SK-MEL-5 (cell line): ENCODE data around the gene FRAS1. TPM values are rescaled to one million over a fixed set of nuclear protein-coding genes. Genes with fewer than 3 reads are reported as not detected.
"Not testable (repeated sequence)": the region's sequence is repeated elsewhere in the genome, so short reads cannot be mapped to it uniquely, and the experiment has no call there.

ENCODE experiments used
- DNase-seq: peaks from one replicate; pipeline ENCODE4 v3.0.0-alpha.2; 2016; ENCODE audit warnings: low read depth, low spot score
- in situ Hi-C: cut with HindIII; loops from 2 replicates; pipeline ENCODE4 v1.10.0; 2016; ENCODE audit warnings: low sequenced_read_pairs, high pct_unique_total_duplicates, low pct_unique_long_range_greater_than_20kb
- total RNA-seq: library from RNA; depleted of rRNA; stranded (reverse); fragments of >200 nt; shearing (Covaris generic); gene quantifications from 2 replicates; pipeline ENCODE4 v1.2.3, GENCODE V29; 2014

Gene FRAS1
- total RNA-seq, 1 experiment from 2014 or later, result 0.24 TPM

DNA sequence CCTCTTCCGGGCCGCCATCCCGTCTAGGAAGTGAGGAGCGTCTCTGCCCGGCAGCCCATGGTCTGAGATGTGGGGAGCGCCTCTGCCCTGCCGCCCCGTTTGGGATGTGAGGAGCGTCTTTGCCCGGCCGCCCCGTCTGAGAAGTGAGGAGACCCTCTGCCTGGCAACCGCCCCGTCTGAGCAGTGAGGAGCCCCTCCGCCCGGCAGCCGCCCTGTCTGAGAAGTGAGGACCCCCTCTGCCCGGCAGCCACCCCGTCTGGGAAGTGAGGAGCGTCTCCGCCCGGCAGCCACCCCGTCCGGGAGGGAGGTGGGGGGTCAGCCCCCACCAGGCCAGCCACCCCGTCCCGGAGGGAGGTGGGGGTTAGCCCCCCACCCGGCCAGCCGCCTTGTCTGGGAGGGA lies 490.8 kb downstream of the FRAS1 start:
- in situ Hi-C loops, DNase-seq: not testable (repeated sequence)

GRCh38 chr4:78548889-78549288 lies 491.8 kb downstream of the FRAS1 start:
- in situ Hi-C loops, DNase-seq: not testable (repeated sequence)

GRCh38 chr4:78551420-78552351 lies 494.6 kb downstream of the FRAS1 start, which contains the start of gene ANXA3:
Gene ANXA3, plus strand, starts transcription at chr4:78551770. Its CDS starts 2,704 bp downstream, at chr4:78554474.
- in situ Hi-C loops, result no loop called here

DNA sequence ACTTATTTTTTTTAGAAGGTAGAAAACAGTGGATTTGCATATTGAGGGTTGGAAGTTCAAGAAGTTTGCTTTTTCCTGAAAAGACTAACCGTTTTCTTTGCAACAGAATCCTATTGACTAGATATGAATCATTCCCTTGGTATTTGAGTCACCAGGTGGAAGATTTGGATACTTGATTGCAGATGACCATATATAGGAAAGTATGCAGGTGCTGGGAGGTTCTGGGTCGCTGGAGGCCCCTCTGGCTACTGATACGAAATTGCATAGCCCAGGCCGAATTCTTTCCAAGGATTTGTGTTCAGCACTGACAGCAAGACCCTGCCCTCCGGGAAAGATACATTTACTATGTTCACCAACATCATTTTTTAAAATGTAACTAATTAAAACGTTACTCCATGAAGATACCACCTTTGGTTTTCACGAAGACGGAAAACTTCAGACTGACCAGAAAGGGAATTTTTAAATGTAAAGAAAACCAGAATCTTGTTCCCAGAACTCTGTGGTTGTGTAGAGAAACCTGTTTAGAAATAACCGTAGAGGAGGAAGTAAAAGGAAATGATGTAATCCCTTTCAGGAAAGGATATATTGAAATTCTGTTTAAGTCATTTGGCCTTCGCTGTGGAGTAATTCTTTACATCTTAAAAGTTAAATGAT lies 495.4 kb downstream of the FRAS1 start:
- in situ Hi-C loops, result no loop called here
- DNase-seq, result no peak

More at GRCh38 chr4:78551420-78552351, 494.6 kb downstream of the FRAS1 start, which contains the start of gene ANXA3:
- DNase-seq, result no peak

GRCh38 chr4:78553043-78553396 lies 495.9 kb downstream of the FRAS1 start:
- no peak for DNase-seq
- in situ Hi-C loops, result no loop called here

DNA sequence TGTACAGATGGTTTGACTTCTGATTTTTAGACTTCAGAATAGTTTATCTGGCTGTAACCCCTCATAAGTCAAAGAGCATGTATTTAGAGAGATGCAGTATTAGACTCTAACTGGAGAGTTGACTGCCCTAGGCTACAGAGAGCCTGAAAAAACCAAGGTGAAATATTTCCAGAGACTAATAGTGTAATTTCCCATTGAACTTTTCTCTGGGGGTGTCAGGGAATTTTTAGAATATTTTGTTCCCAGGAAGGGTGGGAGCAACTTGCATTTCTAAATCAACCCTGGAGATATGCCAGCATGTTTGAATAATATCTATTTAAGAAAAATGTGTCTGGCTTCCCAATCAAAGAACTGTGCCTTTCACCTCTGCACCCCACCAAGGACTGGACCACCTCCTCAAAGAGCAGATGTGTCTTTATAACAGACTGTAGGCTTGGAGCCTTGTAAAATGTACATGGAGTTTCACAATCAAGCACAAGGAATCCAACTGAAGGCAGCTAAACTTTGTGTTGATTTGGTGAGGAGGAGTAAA lies 496.5 kb downstream of the FRAS1 start:
- DNase-seq, result no peak
- in situ Hi-C loops, result no loop called here

GRCh38 chr4:78556665-78557064 lies 499.5 kb downstream of the FRAS1 start:
- in situ Hi-C loops, result no loop called here
- no peak for DNase-seq

DNA sequence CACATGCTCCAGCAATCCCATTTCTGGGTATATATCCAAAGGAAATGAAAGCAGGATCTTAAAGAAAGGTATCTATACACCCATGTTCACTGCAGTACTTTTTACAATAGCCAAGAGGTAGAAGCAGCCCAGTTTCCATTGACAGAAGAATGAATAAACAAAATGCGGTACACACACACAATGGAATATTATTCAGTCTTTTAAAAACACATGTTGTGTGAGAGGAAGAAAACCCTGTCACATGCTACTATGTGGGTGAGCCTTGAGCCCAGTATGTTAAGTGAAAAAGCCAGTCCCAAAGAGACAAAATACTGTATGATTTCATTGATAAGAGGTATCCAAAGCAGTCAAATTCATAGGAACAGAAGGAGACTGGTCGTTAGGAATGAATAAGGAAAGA lies 500.7 kb downstream of the FRAS1 start:
- peak; percentile 83 for DNase-seq
- in situ Hi-C loops, result no loop called here

- DNase-seq, result no peak
- in situ Hi-C loops, result no loop called here
Observed at GRCh38 chr4:78558410-78558809, 501.3 kb downstream of the FRAS1 start.

DNA sequence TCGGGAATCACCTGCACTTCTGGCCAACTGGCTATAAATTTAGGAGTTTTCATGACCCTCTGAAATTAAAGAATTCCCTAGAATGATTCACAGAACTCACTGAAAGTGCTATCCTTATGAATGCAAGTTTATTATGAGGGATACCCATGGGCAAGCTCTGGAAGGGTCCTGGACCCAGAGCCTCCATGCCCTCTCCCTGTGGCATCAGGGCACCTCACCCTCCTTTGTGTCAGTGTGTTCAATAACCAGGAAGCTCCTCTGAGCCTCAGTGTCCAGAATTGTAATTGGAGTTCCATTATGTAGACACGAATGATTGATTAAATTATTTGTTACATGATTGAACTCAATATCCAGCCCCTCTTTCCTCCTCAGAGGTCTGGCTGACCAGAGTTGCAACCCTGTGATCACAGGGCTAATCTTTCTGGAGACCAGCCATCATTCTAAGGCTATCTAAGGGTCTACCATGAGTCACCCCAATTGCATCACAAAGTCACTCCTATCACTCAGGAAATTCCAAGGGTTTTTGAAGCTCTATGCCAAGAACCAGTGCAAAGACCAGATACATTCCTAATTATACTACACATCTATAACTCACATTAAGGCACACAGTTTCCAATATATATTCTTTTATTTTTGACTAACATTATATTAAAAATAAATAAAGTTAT lies 503.3 kb downstream of the FRAS1 start:
- in situ Hi-C loops, result no loop called here
- peak; percentile 22 for DNase-seq

DNA sequence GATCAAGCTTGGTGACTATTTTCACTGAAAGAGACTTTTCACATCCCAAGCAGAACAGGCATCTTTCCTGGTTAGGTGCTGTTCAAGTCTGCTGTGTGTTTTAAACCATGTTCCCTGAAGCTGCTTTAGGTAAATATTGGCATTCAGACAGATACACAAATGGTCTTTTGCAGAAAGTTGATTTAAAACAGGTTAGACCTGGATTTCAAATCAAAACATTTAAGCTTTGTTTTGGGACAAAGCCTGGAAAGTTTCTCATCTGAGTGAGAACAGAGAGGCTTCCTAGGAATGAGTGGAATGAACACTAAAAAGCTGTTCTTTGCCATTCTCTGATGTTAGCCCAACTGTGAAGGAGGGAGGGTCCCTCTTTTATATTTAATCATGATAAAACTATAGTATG lies 504.6 kb downstream of the FRAS1 start:
- DNase-seq, result no peak
- in situ Hi-C loops, result no loop called here

GRCh38 chr4:78562687-78563086 lies 505.6 kb downstream of the FRAS1 start:
- DNase-seq, result no peak
- in situ Hi-C loops, result no loop called here

DNA sequence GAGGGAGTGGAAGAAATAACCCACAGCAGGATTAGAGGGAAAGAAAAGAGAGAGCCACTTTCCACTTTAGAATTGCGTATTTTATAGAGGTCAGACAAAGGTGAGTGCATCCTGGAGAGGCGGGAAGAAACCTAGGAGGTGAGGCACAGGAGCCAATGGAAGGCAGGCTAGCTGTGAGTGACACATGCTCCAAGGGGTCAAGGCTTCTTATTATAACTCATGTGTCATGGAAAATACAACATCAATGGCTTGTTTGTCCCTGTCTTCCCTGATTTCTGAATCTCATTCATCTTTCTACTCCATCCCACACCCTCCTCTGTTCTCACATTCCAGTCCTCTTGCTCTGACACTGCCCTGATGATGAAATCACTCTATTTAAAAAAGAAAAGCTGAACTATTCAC lies 508.8 kb downstream of the FRAS1 start:
- peak; percentile 77 for DNase-seq
- in situ Hi-C loops, result no loop called here

DNA sequence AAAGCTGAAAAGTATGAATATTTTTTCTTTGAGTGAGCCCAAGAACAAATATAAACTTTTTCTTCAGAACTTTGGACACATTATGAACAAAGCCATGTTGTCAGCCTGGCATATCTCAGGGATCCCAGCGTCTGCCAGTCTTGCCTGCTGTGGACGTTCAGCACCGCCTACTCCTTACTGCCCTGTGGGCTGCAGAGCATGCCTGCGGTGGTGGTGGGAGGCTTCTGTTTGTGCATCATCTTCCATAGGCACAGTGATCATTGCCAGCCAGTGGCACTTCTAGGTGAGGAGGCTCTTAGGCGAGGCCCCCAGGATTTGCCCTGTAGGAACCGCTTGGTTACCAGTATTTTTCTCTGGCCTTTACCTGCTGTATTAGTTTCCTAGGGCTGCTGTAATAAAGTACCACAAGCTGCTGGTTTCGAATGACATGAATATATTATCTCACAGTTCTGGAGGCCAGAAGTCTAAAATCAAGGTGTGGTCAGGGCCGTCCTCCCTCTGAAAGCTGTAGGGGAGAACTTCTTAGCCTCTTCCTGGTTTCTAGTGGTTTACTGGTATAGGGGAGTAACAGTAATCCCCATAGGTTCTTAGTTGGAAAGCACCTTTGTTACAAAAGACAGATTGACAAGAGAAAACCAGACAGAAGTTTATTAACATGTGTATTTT lies 509.8 kb downstream of the FRAS1 start:
- in situ Hi-C loops, result no loop called here
- no peak for DNase-seq

- DNase-seq, result no peak
- in situ Hi-C loops, result no loop called here
Observed at GRCh38 chr4:78567500-78568060, 510.5 kb downstream of the FRAS1 start.

- in situ Hi-C loops, result no loop called here
- no peak for DNase-seq
Observed at GRCh38 chr4:78568640-78569305, 511.6 kb downstream of the FRAS1 start.

DNA sequence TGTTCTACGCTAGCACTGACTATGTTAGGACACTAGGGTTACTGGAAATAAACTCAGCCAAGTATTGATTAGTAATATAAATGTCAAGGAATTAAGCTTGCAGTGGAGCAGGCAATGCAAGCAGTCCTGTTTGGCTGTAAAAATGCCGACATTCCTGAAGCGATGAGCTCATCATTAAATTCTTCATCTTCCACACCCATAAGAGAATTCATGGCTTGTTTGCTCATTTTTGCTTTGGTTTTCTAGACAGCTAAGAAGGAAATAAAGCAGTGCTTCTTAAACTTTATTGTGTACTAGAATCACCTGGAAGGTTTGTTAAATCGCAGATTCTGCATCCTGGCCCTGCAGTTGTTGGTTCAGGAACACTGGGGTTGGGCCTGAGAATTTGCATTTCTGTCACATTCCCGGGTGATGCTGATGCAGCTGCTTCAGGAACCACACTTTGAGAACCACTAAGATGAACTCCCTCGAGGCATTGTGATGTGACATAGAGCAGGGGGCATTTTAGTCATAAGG lies 512.2 kb downstream of the FRAS1 start:
- no peak for DNase-seq
- in situ Hi-C loops, result no loop called here
